A549 (cell line): Measurements from ENCODE around the gene CCDC12. TPM values are rescaled to one million over a fixed set of nuclear protein-coding genes. Genes with fewer than 3 reads are reported as not detected.
A peak's percentile ranks its signal among the peaks of the same experiment; 100 is the strongest.

Source experiments
- ATAC-seq, 2 experiments: fragments of 200-7000 bp in 1 of 2; fragments of >200 bp in 1 of 2; cut with Nextera tagmentation in 1 of 2; cut with Tn5 transposase in 1 of 2; 3 replicates each; pipeline versions ENCODE4 v1.8.0 to v1.9.1; 2018 to 2020; ENCODE audit warnings: mild to moderate bottlenecking in 1 of 2, moderate library complexity in 1 of 2
- CTCF ChIA-PET: fragments of 300-600 bp; sonication (Branson Sonifier 250); formaldehyde crosslinking; extraction: SDS; loops from one replicate; lab custom pipeline; 2021; ENCODE audit warnings: antibody characterized with exemption, inconsistent platforms; lab: Yijun Ruan, JAX
- POLR2A ChIA-PET: fragments of 350-600 bp; formaldehyde crosslinking; extraction: SDS; loops from one replicate; lab custom pipeline; 2021; ENCODE audit warnings: antibody characterized with exemption, inconsistent platforms; lab: Yijun Ruan, JAX
- DNase-seq, 2 experiments: peaks; one replicate each; pipeline versions ENCODE4 v3.0.0 to v3.0.0-alpha.2; 2011 to 2016; ENCODE audit warnings: low read depth in 1 of 2, low spot score in 1 of 2
- FAIRE-seq: peaks from 2 replicates; lab custom pipeline; 2011; peaks lifted over from hg19 to GRCh38; lab: Jason Lieb, UNC
- H3K27ac ChIP-seq, 2 experiments: fragments of >200 bp; sonication (Bioruptor Twin); formaldehyde crosslinking; 3 replicates each; pipeline ENCODE4 v1.5.1; 2016 to 2017
- H3K4me1 ChIP-seq: fragments of >200 bp; sonication (Bioruptor Twin); formaldehyde crosslinking; 3 replicates; pipeline ENCODE4 v1.6.1; 2016
- H3K4me2 ChIP-seq: fragments of >200 bp; sonication (Bioruptor Twin); formaldehyde crosslinking; 3 replicates; pipeline ENCODE4 v1.6.1; 2016
- H3K4me3 ChIP-seq: fragments of >200 bp; sonication (Bioruptor Twin); formaldehyde crosslinking; 3 replicates; pipeline ENCODE4 v1.5.1; 2016
- H3K9me3 ChIP-seq: fragments of >200 bp; sonication (Bioruptor Twin); formaldehyde crosslinking; 3 replicates; pipeline ENCODE4 v1.6.1; 2016
- CBX2 ChIP-seq: fragments of 200-600 bp; sonication (generic); IDR thresholded peaks from 2 replicates; pipeline ENCODE4 v1.6.1; 2016; ENCODE audit warnings: low read depth, mild to moderate bottlenecking, borderline replicate concordance
- CBX8 ChIP-seq: fragments of 200-600 bp; sonication (generic); IDR thresholded peaks from 2 replicates; pipeline ENCODE4 v1.6.1; 2016
- CEBPB ChIP-seq, 2 experiments: fragments of >200 bp in 1 of 2; sonication (Bioruptor Twin) in 1 of 2; formaldehyde crosslinking in 1 of 2; IDR thresholded peaks; 2 replicates each; pipeline ENCODE4 v1.6.1; 2012 to 2016
- FOSB ChIP-seq: fragments of 250-450 bp; sonication (Bioruptor Pico); IDR thresholded peaks from 2 replicates; pipeline ENCODE4 v1.5.0; 2020; ENCODE audit warnings: mild to moderate bottlenecking, moderate library complexity
- FOSL2 ChIP-seq, 2 experiments: fragments of 450-650 bp in 1 of 2; fragments of >200 bp in 1 of 2; sonication (Bioruptor Twin) in 1 of 2; formaldehyde crosslinking; IDR thresholded peaks; 2 replicates each; pipeline versions ENCODE4 v1.5.0 to v1.6.1; 2016 to 2020; ENCODE audit warnings: mild to moderate bottlenecking in 1 of 2, moderate library complexity in 1 of 2
- HES2 ChIP-seq: fragments of >200 bp; sonication (Bioruptor Twin); formaldehyde crosslinking; IDR thresholded peaks from 2 replicates; pipeline ENCODE4 v1.6.1; 2016
- KDM5A ChIP-seq: fragments of 200-600 bp; sonication (generic); IDR thresholded peaks from 2 replicates; pipeline ENCODE4 v1.6.1; 2016; ENCODE audit warnings: antibody characterized with exemption, mild to moderate bottlenecking
- MAX ChIP-seq: IDR thresholded peaks from 2 replicates; pipeline ENCODE4 v1.6.1; 2012
- MAZ ChIP-seq: fragments of 150-350 bp; IDR thresholded peaks from 2 replicates; pipeline ENCODE4 v1.6.1; 2014; ENCODE audit warnings: antibody characterized with exemption, low read depth, low read length, borderline replicate concordance
- POLR2A ChIP-seq: IDR thresholded peaks from 2 replicates; pipeline ENCODE4 v1.6.1; 2012; ENCODE audit warnings: mild to moderate bottlenecking, low read length
- RAD21 ChIP-seq, 2 experiments: fragments of >200 bp in 1 of 2; sonication (Bioruptor Twin) in 1 of 2; formaldehyde crosslinking in 1 of 2; IDR thresholded peaks in 1 of 2; conservative IDR thresholded peaks in 1 of 2; 2 replicates in 1 of 2; 3 replicates in 1 of 2; pipeline ENCODE4 v1.6.1; 2012 to 2018; ENCODE audit warnings: inconsistent platforms in 1 of 2
- RCOR1 ChIP-seq: fragments of 150-350 bp; IDR thresholded peaks from 2 replicates; pipeline ENCODE4 v1.6.1; 2014; ENCODE audit warnings: antibody characterized with exemption, low read length, low read depth
- RFX5 ChIP-seq: fragments of 450-650 bp; IDR thresholded peaks from 2 replicates; pipeline ENCODE4 v1.7.1; 2014; ENCODE audit warnings: antibody characterized with exemption, mild to moderate bottlenecking, moderate library complexity
- RNF2 ChIP-seq: fragments of 200-600 bp; sonication (generic); IDR thresholded peaks from 2 replicates; pipeline ENCODE4 v1.6.1; 2016; ENCODE audit warnings: low read depth, mild to moderate bottlenecking, antibody characterized with exemption, moderate library complexity, borderline replicate concordance
- SMC3 ChIP-seq: fragments of >200 bp; sonication (Bioruptor Twin); formaldehyde crosslinking; IDR thresholded peaks from 3 replicates; pipeline ENCODE4 v1.6.1; 2018; ENCODE audit warnings: inconsistent platforms
- USF2 ChIP-seq: fragments of 450-650 bp; IDR thresholded peaks from 2 replicates; pipeline ENCODE4 v1.6.1; 2014; ENCODE audit warnings: antibody characterized with exemption
- ZFP36 ChIP-seq: fragments of 450-650 bp; IDR thresholded peaks from 2 replicates; pipeline ENCODE4 v1.6.1; 2014; ENCODE audit warnings: borderline replicate concordance; ENCODE audit not compliant: partially characterized antibody
- ZSCAN20 ChIP-seq: fragments of 250-450 bp; sonication (Bioruptor Pico); IDR thresholded peaks from 2 replicates; pipeline ENCODE4 v1.8.0; 2022; ENCODE audit warnings: mild to moderate bottlenecking, moderate library complexity
- WGBS: methylation state at CpG from one replicate; pipeline ENCODE4 v1.1.6; 2017; ENCODE audit errors: missing lambda C conversion rate; 5-methylcytosine and 5-hydroxymethylcytosine counted together
- polyA plus RNA-seq, 4 experiments: library from polyadenylated mRNA; depleted of rRNA in 3 of 4; stranded (reverse); fragments of >200 nt; fragmentation: RNase III in 1 of 4; extraction: RNeasy Plus Mini Kit Qiagen cat#74134 plus additional on column Dnase treatment in 1 of 4; gene quantifications; 2 replicates in 3 of 4; 3 replicates in 1 of 4; pipeline ENCODE4 v1.2.3, GENCODE V29; 2011 to 2017

CCDC12 gene
- polyA plus RNA-seq, 2 of the 4 experiments (the other 2 are of a cell fraction), result 34.8 to 81.0 TPM

GRCh38 chr3:46882377-46883053, 94.0 kb downstream of the CCDC12 start (continued):
- TF ChIP-seq USF2, result no peak

- POLR2A ChIA-PET, result no interaction called here
- no peak for FAIRE-seq
- CTCF ChIA-PET, result interaction anchor here (0.8 to 7.4 kb wide), 7 partner anchors 11 to 28 kb away, joined by 3 to 45 read pairs (median 10); no protein-coding TSS in a partner anchor
Observed at GRCh38 chr3:46881596-46882376, 94.8 kb downstream of the CCDC12 start.

GRCh38 chr3:46880884-46881595, 95.5 kb downstream of the CCDC12 start:
- WGBS, result 80% methylated on average over 12 of the region's 29 CpGs
- FAIRE-seq (no peak), DNase-seq (no peak), ATAC-seq (no peak)
- ChIA-PET CTCF (interaction anchor here (1.0 to 7.4 kb wide), 4 partner anchors 10 to 16 kb away, joined by 3 to 45 read pairs (median 10); no protein-coding TSS in a partner anchor), POLR2A (interaction anchor here (0.6 kb wide), 1 partner anchor 148 kb away, joined by 4 read pairs; no protein-coding TSS in a partner anchor)
- TF ChIP-seq RAD21 (conservative IDR thresholded peaks at IDR 0.05 in 1 of 2, IDR thresholded peaks at IDR 0.05 in 1 of 2) (no peak), ZFP36 (no peak), POLR2A (no peak), RCOR1 (no peak), CBX2 (no peak), CBX8 (no peak), CEBPB (IDR thresholded peaks at IDR 0.05) (no peak), HES2 (no peak), KDM5A (no peak), ZSCAN20 (CRISPR knock-in tag) (no peak), RFX5 (no peak)
- peak overlapping the region; percentile 89 for H3K4me2 ChIP-seq
- H3K9me3 ChIP-seq, result no peaks in the 10 kb centered on the region
- peak overlapping the region; percentile 56; the same call in 2 of the 3 replicates for H3K4me3 ChIP-seq
- peaks cover 21% of the 10 kb centered on the region for H3K4me1 ChIP-seq
- H3K27ac ChIP-seq, result peak overlapping the region in 1 of 2 experiments; percentile 76; a peak in 3 of 6 replicates

More at GRCh38 chr3:46881596-46882376, 94.8 kb downstream of the CCDC12 start:
- no peak for DNase-seq
- peaks cover 21% of the 10 kb centered on the region for H3K4me1 ChIP-seq
- TF ChIP-seq FOSL2 (IDR thresholded peaks at IDR 0.05) (no peak), FOSL2 (CRISPR knock-in tag; IDR thresholded peaks at IDR 0.05) (no peak), MAX (no peak), MAZ (no peak), RNF2 (no peak), SMC3 (no peak), FOSB (no peak)
- peak overlapping the region; percentile 56 for H3K4me3 ChIP-seq
- H3K9me3 ChIP-seq, result no peaks in the 10 kb centered on the region
- peak overlapping the region; percentile 89 for H3K4me2 ChIP-seq
- peak overlapping the region; percentile 37 to 76; a peak in 4 of 6 replicates for H3K27ac ChIP-seq
- WGBS, result 13% methylated on average over 21 of the region's 83 CpGs
- peak in 1 of 2 experiments; percentile 31; a peak in 3 of 6 replicates for ATAC-seq
